Esophagus squamous epithelium (tissue), 5 donors: Measurements from ENCODE around the gene POLR2E. TPM values are rescaled to one million over a fixed set of nuclear protein-coding genes. Genes with fewer than 3 reads are reported as not detected.

Experiments
- DNase-seq: peaks from one replicate; lab custom pipeline; 2025; lab: John Stamatoyannopoulos, UW
- H3K27ac ChIP-seq, 4 donors: fragments of 200-600 bp; sonication (generic); one replicate each; pipeline ENCODE4 v1.5.1; 2016 to 2019; ENCODE audit warnings: mild to moderate bottlenecking in 1 of 4
- H3K27me3 ChIP-seq, 4 donors: fragments of 200-600 bp; sonication (generic); 1 replicate in 3 of 4; 2 replicates in 1 of 4; pipeline versions ENCODE4 v1.5.1 to v1.6.0; 2017 to 2021; ENCODE audit warnings: antibody characterized with exemption in 1 of 4
- H3K36me3 ChIP-seq, 3 donors: fragments of 200-600 bp; sonication (generic); one replicate each; pipeline ENCODE4 v1.5.1; 2016 to 2019
- H3K4me1 ChIP-seq, 3 donors: fragments of 200-600 bp; sonication (generic); one replicate each; pipeline ENCODE4 v1.5.1; 2017 to 2019
- H3K4me3 ChIP-seq, 4 donors: fragments of 200-600 bp; sonication (generic); 1 replicate in 3 of 4; 2 replicates in 1 of 4; pipeline ENCODE4 v1.5.1; 2016 to 2019; ENCODE audit warnings: mild to moderate bottlenecking in 2 of 4, moderate library complexity in 1 of 4
- H3K9me3 ChIP-seq, 3 donors: fragments of 200-600 bp; sonication (generic); one replicate each; pipeline ENCODE4 v1.5.1; 2016 to 2019
- CTCF ChIP-seq, 6 experiments: fragments of 450-650 bp in 4 of 6; fragments of 200-600 bp in 2 of 6; sonication (generic) in 2 of 6; IDR thresholded peaks; one replicate each; pipeline ENCODE4 v1.5.1; 2016 to 2019; ENCODE audit warnings: antibody characterized with exemption in 6 of 6, mild to moderate bottlenecking in 4 of 6, moderate library complexity in 4 of 6
- POLR2A ChIP-seq, 4 donors: fragments of 450-650 bp; IDR thresholded peaks; one replicate each; pipeline ENCODE4 v1.6.1; 2017; ENCODE audit warnings: antibody characterized with exemption in 4 of 4, mild to moderate bottlenecking in 4 of 4, moderate library complexity in 3 of 4
- WGBS, 2 donors: methylation state at CpG; one replicate each; pipeline ENCODE4 v1.1.5; 2018; 5-methylcytosine and 5-hydroxymethylcytosine counted together
- intact Hi-C: fragments of 100-400 bp; cut with DNase I; formaldehyde crosslinking; loops from one replicate; pipeline ENCODE4 v1.15.0; 2022
- total RNA-seq, 4 donors: library from RNA; depleted of rRNA; stranded (reverse); fragments of >200 nt; gene quantifications; one replicate each; pipeline ENCODE4 v1.1.0, GENCODE V29; 2016
- donor health status: DM: yes; HTN: yes; CAD: no.

POLR2E gene
- total RNA-seq, 4 donors from 2014 or later = 113 to 198 (median 166) TPM

- Histone ChIP-seq H3K9me3 (no peaks in the 10 kb centered on the region), H3K27me3 (peaks cover 9 to 83% (median 14%) of the 10 kb centered on the region in 4 donors), H3K36me3 (no peaks in the 10 kb centered on the region), H3K4me1 (peaks cover 37 to 86% (median 47%) of the 10 kb centered on the region in 3 donors), H3K4me3 (peak overlapping the region in 3 of 4 donors; percentile 38 to 69 (median 51)), H3K27ac (peak overlapping the region in 3 of 4 donors; percentile 66 to 85 (median 84))
- no peak for TF ChIP-seq POLR2A (IDR thresholded peaks at IDR 0.05)
- no peak for TF ChIP-seq CTCF (IDR thresholded peaks at IDR 0.05)
- intact Hi-C loops = no loop called here
- DNase-seq = no peak
- 47 to 50% methylated on average over 15 to 24 of the region's 25 CpGs for WGBS, 2 donors
Observed at GRCh38 chr19:1069009-1069779, 26.0 kb downstream of the POLR2E start.

DNA sequence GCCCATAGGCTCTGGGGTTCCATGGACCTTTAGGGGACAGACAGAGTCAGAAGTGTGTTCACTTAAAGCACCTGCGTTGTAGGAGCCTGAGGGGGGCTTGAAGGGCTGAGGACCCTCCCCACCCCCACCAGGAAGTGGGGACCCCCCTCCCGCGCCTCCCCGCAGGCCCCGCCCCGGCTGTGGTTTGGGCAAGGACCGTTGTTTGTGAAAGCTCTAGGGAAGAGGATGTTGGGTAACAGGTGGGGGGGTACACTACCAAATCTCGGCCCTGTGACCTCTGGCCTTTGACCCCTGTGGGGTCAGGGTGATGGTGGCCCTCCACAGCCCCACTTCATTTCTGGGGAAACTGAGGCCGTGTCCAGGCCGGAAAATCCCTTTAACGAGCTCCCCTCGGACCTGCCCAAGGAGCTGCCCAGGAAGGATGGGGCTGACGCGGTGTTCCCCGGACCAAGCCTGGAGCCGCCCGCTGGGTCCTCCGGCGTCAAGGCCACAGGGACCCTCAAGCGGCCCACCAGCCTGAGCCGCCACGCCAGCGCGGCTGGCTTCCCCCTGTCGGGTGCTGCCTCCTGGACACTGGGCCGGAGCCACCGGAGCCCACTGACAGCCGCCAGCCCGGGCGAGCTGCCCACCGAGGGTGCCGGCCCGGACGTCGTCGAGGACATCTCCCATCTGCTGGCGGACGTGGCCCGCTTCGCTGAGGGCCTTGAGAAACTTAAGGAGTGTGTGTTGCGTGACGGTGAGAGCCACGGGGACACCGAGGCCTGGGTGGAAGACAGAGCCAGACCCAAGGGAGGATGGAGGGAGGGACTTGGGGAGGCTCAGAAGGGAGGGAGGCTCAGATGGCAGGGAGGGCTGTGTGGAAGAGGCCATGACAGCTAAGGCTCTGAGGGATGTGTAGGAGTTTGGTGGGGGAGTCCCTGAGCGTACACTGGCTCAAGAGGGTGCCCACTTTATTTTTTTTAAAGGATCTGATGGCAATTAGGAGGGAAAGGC is 26.9 kb downstream of the POLR2E start:
- Histone ChIP-seq H3K4me1 (peaks cover 33 to 79% (median 43%) of the 10 kb centered on the region in 3 donors), H3K27ac (peak overlapping the region; percentile 66 to 85 (median 76)), H3K36me3 (no peaks in the 10 kb centered on the region), H3K9me3 (no peaks in the 10 kb centered on the region), H3K27me3 (peaks cover 9 to 87% (median 14%) of the 10 kb centered on the region in 4 donors), H3K4me3 (peak overlapping the region; percentile 27 to 69 (median 44))
- DNase-seq = no peak
- no peak for TF ChIP-seq POLR2A (IDR thresholded peaks at IDR 0.05)
- TF ChIP-seq CTCF (IDR thresholded peaks at IDR 0.05) = no peak
- intact Hi-C loops = no loop called here
- whole genome bisulfite sequencing, 2 donors = 52 to 70% methylated on average over 4 to 7 of the region's 45 CpGs

- WGBS, 2 donors = 0 to 9% methylated on average over 3 to 6 of the region's 38 CpGs
- peaks cover 9 to 82% (median 14%) of the 10 kb centered on the region in 4 donors for H3K27me3 ChIP-seq
- intact Hi-C loops = no loop called here
- peaks cover 33 to 79% (median 43%) of the 10 kb centered on the region in 3 donors for H3K4me1 ChIP-seq
- no peaks in the 10 kb centered on the region for H3K9me3 ChIP-seq
- H3K36me3 ChIP-seq = no peaks in the 10 kb centered on the region
- DNase-seq = no peak
- H3K27ac ChIP-seq = peak overlapping the region; percentile 66 to 85 (median 76)
- H3K4me3 ChIP-seq = peak overlapping the region; percentile 27 to 69 (median 44)
- TF ChIP-seq POLR2A (IDR thresholded peaks at IDR 0.05) (no peak), CTCF (IDR thresholded peaks at IDR 0.05) (no peak)
Observed at GRCh38 chr19:1067341-1067957, 27.7 kb downstream of the POLR2E start.

- Histone ChIP-seq H3K27me3 (peaks cover 9 to 76% (median 14%) of the 10 kb centered on the region in 4 donors), H3K4me3 (peak within 1 kb of the TSS; percentile 27 to 69 (median 44)), H3K36me3 (no peaks in the 10 kb centered on the region), H3K9me3 (no peaks in the 10 kb centered on the region), H3K4me1 (peaks cover 33 to 76% (median 43%) of the 10 kb centered on the region in 3 donors), H3K27ac (peak within 1 kb of the TSS; percentile 66 to 85 (median 76))
- 0% methylated on average over 2 of the region's 61 CpGs; no CpG with 5 or more reads in 1 of the 2 donors for WGBS, 2 donors
- no peak for DNase-seq
- intact Hi-C loops = no loop called here
- peak in 1 of 4 donors; percentile 45 for TF ChIP-seq POLR2A (IDR thresholded peaks at IDR 0.05)
- no peak for TF ChIP-seq CTCF (IDR thresholded peaks at IDR 0.05)
Observed at GRCh38 chr19:1066748-1067340, 28.3 kb downstream of the POLR2E start, which contains the start of gene ARHGAP45. ARHGAP45 (plus strand) TSS chr19:1067167; CDS start chr19:1067406, 239 bp downstream.
